HG02642 (cell line): Measurements from ENCODE around the gene ACACA.

Source experiments
- ATAC-seq: cut with Tn5 transposase; IDR thresholded peaks from one replicate; pipeline ENCODE4 v1.9.1; 2021; ENCODE audit warnings: mild to moderate bottlenecking; ENCODE audit not compliant: unreplicated experiment, poor library complexity

The ACACA gene

DNA sequence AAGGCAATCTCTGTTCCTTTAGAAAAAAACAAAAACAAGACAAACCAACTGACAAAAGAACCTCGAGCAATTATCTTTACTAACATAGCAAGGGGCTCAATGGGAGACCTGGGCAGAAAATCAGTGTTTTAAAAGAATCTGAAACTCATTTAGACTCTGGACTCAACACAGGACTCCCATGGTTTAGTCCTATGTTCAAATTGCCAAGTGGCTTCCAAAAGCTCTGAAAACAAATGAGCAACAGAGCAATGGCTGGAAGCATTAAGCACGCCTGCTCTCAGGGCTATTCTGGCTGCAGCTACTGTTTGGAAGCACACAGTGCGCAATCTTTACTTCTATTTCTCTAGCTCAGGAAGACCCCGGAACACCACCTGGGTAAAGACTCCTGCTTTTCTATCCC lies 295.9 kb downstream of the ACACA start:
- no peak for ATAC-seq

GRCh38 chr17:37109731-37110710 lies 296.6 kb downstream of the ACACA start:
- ATAC-seq: no peak

- no peak for ATAC-seq
These were observed 297.5 kb downstream of the ACACA start for GRCh38 chr17:37109106-37109505.

DNA sequence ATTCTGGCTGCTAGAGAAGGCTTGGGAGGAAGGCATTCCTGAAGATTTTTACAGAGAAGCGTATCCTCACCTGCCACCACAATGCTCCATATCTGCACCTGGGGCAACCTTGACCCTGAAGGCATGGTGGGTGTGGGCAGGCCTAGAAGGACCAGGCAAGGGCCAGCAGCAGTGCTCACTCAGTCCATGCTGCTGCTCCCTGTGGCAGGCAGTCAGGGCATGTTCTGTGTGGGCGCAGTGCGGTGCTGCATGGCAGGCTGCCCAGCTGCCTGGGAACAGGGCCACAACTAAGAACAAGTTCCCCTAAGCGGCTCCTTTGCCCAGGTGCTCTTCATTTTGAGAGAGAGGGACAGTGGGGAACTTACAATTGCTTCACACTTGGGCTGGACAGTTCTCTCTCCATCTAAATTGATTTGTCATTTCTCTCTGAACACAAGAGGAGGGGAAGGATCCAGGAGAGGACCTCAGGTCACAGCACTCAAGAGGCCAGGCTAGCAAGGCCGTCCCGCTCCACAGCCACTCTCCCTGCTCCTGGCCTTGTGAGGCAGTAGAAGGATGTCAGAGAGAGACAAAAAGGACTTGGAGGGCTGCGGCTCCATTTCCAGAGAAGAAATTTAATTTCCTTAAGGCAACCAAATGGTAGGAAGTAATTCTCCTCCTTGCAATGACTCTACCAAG lies 299.1 kb downstream of the ACACA start:
- ATAC-seq: no peak

DNA sequence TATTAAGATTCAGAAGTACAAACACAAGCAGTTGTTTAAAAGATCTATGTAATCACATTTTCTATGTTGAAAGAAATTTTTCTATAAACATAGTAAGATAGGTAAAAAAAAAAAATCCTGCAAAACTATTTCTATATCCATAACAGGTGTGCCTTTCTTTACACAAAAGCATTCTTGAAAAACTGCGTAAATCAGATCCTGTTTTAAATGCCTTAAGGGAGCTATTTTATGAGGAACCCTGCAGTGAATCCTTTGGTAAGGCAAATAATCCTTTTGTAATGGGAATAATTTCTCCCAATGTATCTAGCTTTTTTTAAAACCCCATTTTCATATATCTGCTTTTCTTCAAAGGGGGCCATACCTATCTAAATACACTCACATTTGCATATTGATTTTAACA lies 300.6 kb downstream of the ACACA start:
- no peak for ATAC-seq

GRCh38 chr17:37103231-37103630 lies 303.4 kb downstream of the ACACA start:
- no peak for ATAC-seq

GRCh38 chr17:37101306-37101705 lies 305.3 kb downstream of the ACACA start:
- ATAC-seq: no peak

DNA sequence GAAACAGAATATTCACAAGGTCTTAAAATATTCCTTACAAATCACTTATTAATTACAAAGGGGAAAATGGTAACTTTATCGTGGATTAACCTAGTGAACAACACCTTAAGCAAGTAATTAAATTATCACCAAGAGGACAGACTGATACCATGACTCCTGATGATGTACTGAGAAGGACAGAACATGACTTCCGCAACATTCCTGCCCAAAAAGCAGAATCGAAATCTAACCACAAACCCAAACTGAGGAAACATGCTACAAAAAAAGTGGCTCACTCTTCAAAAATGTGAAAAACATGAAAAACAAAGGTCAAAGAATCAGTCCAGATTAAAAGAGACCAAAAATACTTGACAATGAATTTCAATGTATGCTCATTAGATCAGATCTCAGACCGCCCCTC lies 306.4 kb downstream of the ACACA start:
- ATAC-seq: no peak

DNA sequence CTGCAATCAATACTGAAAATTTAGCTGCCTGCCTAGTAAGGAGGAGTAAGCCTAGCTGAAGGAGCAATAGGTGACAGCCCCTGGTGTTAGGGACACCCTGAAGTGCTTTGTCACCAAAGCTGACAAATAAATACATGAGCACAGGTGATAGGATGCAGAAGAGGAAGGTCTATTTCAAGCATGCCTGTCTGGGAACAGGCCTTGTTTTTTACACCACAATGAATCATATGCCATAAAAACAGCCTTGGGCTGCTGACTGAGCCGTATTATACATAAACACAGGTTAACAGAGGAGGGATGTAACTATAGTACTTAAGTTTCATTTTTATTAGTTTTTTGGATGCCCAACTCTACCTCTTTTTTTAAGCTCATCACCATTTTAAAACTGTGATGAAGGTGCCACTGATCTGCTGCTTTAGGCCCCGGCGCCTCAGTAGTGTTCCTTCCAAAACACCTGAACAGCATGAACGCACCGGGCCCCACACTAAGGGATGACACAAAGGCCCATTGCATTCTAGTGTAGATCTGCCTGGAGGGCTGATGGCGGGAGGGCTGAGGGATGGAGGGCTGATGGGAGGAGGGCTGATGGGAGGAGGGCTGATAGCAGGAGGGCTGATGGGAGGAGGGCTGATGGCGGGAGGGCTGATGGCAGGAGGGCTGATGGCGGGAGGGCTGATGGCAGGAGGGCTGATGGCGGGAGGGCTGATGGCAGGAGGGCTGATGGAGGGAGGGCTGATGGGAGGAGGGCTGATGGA lies 307.5 kb downstream of the ACACA start:
- ATAC-seq: no peak

DNA sequence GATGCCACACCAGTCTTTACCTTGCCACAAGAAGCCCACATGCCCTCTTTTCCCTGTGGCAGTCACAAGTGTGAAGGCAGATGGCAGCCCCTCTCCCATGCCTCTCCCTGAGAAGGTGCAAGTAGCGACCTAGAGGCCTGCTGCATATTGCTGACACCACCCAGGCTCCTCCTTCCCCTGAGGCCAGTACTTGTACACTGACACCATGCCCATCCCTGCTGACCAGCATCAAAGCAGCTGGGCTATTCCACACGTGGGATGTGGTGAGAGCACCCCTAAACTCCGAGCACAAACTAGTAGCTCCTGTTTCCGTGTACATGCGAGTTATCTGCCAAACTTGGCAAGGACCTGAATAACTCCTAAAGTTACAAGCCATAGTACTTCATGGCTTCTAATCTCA lies 308.5 kb downstream of the ACACA start:
- ATAC-seq: no peak

DNA sequence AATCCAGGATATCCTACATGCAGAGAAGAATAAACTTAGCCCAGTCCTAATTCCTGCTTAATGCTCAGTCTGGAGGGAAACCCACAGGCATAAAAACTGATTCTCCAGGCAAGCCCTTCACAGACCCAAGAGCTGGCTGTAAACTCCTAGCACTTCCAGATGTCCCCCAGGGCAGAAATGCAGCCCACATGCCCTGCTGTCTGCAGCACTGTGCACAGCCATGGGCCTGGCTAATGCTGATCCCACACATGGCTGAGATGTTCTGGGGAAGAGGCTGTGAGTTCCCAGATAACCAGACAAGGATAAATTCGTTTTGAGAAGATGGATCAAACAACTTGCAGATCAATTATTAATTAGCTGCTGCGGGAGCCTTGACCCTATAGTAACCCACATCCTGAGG lies 309.5 kb downstream of the ACACA start:
- no peak for ATAC-seq

- ATAC-seq: no peak
These were observed 310.6 kb downstream of the ACACA start for GRCh38 chr17:37096071-37096470.

- no peak for ATAC-seq
These were observed 312.2 kb downstream of the ACACA start for GRCh38 chr17:37094391-37094790.

GRCh38 chr17:37092701-37093100 lies 313.9 kb downstream of the ACACA start:
- ATAC-seq: no peak

- ATAC-seq: no peak
These were observed 314.6 kb downstream of the ACACA start for GRCh38 chr17:37092071-37092470.

- ATAC-seq: no peak
These were observed 315.7 kb downstream of the ACACA start for GRCh38 chr17:37090941-37091340.

DNA sequence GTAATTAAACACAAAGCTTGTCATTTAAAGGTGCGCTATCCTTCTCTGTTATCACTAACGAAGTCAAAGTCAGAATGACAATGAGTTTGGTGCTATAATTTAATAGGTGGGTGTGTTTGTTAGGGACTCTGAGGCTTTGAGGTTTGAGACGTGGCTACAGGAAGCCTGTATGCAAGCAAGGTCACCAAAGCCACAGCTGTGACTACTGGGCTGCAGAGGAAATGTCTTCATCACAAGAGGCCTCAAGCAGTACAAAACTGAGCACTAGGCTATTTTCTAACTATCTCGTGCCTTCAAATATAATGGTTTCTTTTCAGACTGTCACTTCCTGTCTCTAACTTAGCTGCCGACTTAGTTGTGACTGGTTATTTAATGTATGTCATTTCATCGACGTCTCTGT lies 316.7 kb downstream of the ACACA start:
- ATAC-seq: no peak

DNA sequence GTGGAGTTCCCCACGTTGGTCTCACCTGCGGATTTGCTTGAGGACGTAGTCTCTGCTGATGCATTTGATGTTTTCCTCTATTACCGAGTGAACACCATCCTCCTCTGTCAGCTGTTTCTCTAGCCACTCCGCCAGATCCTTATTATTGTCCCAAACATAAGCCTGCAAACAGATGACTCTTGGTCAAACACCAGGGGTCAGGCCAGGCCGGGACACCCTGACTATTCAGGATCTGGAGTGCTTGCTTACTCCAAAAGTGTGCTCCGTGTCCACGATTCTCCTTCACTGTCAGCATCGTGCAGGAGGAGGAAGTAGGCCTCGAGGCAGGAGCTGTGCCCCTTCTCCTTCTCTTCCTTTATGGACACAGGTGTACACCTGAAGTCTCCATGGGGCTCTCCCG lies 317.7 kb downstream of the ACACA start:
- no peak for ATAC-seq

DNA sequence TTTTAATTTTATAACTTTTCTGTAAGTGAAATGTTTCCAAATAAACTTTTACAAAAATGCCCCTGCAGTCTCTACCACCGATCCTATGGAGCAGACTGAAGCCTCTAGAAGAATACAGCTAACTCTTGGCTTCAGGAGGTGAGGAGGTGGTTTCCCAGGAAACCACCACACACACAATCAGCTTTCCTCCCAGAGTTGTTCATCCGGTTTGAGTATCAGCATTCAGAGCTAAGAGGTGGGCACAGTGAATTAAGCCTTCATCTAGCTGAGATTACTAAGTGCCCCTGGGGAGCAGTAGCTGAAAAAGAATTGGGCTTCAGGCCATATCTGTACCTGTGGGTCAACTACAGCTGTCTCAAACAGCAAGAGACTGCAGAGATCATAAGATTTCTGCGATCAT lies 318.2 kb downstream of the ACACA start:
- ATAC-seq: no peak

GRCh38 chr17:37087683-37088082 lies 319.0 kb downstream of the ACACA start:
- no peak for ATAC-seq

DNA sequence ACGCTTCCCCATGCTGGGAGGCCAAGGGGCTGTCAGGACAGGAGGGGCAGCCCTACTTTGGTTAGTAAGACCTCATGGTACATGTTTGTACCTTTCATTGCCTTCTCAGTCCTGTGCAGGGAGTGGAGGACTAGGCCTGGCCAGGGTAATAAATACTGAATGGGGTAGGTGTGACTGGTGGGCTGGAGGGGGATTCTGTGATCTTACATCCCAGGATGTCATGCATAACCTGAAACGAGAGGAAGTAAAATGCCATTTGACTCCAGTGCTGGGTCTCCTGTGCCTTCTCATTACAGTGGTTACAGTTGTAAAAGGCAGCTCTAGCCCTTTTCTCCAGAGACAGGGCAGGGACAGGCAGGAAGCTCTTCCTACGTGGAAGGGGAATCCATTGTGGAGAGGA lies 319.7 kb downstream of the ACACA start:
- no peak for ATAC-seq
